H54 (cell line): ENCODE results near the gene CAMTA1.

ENCODE experiments used
- DNase-seq: peaks from one replicate; pipeline ENCODE4 v3.0.0; 2011; ENCODE audit warnings: low spot score, mixed read lengths; ENCODE audit not compliant: insufficient read length
- FAIRE-seq: peaks from 3 replicates; lab custom pipeline; 2011; peaks lifted over from hg19 to GRCh38; lab: Jason Lieb, UNC
- POLR2A ChIP-seq: IDR thresholded peaks from 2 replicates; pipeline ENCODE4 v1.6.1; 2011; ENCODE audit warnings: low read depth, mild to moderate bottlenecking, low read length

The CAMTA1 gene

DNA sequence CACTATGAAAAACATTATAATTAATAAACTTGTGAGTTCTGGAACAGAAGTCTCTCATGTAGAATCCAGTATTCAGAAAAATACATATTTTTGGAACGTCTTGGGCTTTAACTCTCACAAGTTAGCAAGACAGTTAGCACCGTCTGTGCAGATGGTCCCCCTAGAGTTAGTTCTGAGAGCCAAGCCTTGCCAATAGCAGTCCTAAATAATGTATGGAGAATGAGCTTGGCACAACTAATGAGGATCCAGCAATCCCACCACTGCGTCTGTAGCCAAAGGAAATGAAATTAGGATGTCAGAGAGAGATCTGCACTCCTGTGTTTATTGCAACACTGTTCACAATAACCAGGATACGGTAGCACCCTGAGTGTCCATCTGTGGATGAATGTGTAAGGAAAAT lies 931.3 kb downstream of the CAMTA1 start:
- FAIRE-seq, result no peak
- no peak for DNase-seq
- TF ChIP-seq POLR2A, result no peak

DNA sequence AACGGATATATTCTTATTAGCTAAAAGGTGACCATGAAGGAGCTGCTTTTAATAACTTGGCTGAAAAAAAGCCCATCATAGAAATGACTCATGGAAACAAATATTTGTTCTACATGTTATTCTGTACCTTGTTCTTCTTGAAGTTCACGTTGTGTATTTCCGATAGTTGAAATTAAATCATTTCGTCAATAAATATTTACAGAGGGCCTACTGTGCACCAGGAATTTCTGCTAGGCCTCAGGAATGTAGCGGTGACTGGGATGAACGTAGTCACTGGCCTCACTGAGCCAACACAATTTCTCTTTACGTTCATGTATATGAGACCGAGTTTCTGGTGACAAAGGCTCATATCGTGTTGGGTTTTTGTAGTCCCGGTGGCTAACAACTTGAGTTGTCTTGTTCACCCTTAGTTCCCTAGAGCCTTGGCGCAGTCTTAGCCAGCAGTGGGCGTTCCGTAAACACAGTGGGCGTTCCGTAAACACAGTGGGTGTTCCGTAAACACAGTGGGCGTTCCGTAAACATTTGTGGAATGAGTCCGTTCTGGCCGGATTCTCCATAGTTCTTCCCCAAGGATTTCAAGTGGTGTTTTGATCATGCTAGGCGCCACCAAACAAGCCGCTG lies 932.6 kb downstream of the CAMTA1 start:
- FAIRE-seq, result no peak
- DNase-seq, result no peak
- no peak for TF ChIP-seq POLR2A

DNA sequence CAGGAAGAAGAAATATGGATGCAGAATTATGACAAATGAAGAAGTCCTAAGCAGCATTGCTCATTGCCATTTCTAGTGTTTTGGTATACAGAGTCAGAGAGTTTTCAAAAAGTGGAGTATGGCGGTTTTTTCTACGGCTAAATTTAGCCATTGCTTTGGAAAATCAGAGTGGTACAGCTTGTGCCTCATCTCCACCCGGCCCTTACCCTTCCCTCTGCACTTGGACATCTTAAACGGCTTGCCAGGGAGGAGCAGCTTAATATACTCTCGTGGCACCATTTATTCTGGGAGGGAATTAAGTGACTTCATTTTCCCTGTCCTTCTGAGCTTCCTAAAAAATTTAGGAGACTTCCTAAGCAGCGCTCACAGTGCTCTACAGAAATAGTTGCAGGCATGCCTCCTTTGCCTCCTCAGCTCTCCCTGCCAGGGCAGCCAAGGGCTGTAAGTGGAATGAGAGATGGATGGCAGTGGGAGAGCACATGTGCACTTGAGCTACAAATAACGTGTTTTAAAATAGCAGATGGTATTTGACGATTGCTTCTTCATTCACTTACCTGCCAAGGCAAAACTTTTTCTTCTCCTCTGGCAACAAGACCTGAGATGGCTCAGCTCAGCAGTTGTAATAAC lies 934.3 kb downstream of the CAMTA1 start:
- TF ChIP-seq POLR2A, result no peak
- no peak for DNase-seq
- FAIRE-seq, result no peak

DNA sequence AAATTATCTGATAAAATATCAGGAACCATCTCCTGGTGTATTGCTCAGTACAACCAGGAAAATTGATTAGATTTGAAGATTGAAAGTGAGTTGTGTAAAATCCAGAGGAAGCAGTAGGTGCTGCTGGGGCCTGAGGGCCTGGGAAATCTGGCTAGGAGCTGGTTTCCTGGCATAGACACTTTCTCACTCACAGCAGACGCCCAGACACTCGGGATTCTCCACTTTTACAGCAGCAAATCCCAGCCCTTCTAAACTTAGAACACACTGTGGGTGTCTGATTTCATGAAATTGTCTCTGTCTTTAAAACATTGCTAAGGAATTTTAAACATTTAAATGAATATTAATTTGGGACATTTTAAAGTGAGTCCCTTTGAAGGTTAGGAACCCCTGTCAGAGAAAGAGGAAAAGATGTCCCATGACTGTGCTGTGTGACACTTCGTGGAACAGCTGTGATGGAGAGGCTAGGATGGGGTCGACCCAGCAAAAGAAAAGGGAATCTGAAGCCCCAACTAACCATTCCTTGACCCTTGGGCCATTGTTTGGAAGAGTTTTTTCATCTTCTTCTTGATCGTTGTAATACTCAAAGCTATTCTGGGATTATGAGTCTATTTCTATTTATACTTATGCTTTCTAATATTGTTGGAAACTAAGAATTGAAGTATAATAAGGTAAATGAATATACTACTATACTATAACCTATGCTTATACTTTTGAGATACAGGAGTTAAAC lies 936.9 kb downstream of the CAMTA1 start:
- FAIRE-seq (no peak), DNase-seq (no peak)
- no peak for TF ChIP-seq POLR2A

DNA sequence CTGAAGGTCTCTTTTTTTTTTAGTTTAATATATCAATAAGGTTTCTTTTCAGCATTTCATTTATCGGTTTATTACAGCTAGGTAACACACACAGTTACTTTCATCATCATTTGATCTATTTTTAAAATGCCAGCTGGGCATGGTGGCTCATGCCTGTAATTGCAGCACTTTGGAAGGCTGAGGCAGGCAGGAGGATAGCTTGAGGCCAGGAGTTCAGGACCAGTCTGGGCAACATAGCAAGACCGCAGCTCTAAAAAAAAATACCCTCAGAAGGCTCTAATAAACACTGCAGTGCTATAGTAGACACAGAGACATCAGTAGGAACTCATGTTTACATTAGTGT lies 937.4 kb downstream of the CAMTA1 start:
- no peak for TF ChIP-seq POLR2A
- no peak for DNase-seq
- FAIRE-seq, result no peak

DNA sequence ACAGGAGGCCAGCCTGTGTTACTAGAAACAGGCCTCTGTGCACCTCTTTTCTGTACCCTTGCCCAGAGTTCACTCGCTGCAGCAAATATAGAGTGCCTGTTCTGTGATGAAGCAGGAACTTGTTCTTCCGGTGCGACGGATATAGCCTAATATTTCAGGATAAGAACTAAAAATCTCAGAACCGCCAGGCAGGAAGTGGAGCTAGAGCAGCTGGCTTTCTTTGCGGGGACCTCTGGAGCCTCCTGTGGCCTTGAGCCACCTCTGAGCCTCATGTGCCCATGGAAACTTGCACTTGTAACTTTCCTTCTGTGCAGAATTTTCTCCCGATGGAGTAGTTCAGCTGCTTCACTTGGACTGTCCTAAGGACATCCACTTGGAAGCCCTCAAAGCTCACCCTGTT lies 941.4 kb downstream of the CAMTA1 start:
- FAIRE-seq, result no peak
- DNase-seq, result no peak
- TF ChIP-seq POLR2A, result no peak

DNA sequence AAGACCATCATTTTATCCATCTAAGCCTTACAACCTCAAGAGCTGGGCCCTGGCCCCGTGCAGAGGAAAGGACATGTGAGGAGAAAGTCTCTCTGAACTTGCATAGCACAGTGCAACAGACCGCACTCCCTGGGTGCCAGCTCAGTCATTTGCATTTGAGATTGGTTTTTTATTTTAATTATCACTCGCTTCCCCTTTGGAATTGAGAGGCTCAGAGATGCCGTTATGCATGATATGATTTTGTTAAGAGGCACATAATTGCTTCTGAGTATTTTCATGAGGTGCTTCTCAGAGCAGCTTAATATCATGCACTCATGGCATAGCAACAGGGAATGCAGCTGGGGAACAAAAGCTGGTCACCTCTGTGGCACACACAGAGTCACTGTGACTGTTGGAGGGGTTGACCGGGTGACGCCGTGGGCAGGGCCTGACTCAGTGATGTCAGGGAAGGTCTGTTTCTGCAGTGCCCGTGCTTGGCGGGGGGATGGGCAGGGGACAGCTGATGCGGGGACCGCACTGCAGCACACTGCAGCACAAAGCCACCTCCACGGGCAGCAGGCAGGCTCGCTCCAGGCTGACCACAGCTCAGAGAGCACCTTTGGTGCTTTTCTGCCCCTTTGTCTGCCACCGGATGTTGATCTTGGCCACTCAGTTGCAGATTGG lies 942.7 kb downstream of the CAMTA1 start:
- DNase-seq, result no peak
- FAIRE-seq, result no peak
- TF ChIP-seq POLR2A, result no peak

DNA sequence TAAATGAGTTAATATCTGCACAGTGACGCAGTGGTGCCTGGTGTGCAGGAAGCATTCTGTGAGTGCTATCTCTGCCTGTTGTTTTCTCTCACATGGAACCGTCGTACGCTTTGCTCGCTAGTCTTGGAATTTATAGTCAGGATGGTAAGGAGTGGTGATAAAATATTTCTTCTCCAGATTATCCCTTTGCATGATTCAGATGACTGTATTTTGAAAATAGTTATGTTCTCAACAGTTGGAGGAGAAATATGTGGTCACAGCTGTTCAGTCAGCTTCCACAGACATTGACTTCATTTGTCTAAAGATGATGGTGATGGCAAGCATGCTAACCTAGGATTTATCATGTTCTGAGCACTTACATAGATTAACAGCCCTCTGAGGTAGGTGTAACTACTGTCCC lies 944.5 kb downstream of the CAMTA1 start:
- FAIRE-seq (no peak), DNase-seq (no peak)
- TF ChIP-seq POLR2A, result no peak

DNA sequence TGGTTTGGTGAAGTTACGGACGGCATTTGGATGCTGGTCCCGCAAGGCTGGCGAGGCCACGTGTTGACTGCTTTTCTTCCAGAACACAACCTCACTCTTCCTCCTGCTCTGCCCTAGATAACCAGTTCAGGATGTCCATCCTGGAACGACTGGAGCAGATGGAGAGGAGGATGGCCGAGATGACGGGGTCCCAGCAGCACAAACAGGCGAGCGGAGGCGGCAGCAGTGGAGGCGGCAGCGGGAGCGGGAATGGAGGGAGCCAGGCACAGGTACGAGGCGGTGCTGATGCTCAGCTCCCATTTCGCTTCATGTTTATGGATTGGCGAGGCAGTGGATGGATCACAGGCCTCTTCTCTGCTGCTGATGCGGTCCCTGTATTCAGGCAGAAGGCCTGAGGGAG lies 947.1 kb downstream of the CAMTA1 start:
- no peak for TF ChIP-seq POLR2A
- no peak for FAIRE-seq
- no peak for DNase-seq

DNA sequence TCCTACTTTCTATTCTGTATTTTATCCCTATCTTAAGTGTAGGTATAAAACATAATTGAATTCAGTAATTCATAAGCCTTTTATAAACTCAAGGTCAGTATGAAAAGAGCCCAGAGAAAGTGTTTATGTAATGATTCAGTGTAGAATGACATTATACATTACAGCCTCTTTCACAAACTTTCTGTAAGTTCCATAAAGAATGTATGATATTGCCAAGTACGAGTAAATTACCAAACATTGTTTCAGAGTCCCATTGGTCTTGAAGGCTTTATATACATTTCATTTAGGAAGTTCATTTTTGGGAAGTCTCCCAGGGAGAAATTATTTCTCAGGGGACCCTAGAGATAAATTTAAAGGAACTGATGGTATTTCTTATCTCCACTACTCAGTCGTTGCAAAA lies 948.0 kb downstream of the CAMTA1 start:
- FAIRE-seq (no peak), DNase-seq (no peak)
- no peak for TF ChIP-seq POLR2A

DNA sequence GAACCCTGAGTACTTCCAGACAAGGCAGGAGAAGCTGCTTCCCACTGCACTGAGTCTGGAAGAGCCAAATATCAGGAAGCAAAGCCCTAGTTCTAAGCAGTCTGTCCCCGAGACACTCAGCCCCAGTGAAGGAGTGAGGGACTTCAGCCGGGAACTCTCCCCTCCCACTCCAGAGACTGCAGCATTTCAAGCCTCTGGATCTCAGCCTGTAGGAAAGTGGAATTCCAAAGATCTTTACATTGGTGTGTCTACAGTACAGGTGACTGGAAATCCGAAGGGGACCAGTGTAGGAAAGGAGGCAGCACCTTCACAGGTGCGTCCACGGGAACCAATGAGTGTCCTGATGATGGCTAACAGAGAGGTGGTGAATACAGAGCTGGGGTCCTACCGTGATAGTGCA lies 952.8 kb downstream of the CAMTA1 start:
- TF ChIP-seq POLR2A, result no peak
- FAIRE-seq (no peak), DNase-seq (no peak)

DNA sequence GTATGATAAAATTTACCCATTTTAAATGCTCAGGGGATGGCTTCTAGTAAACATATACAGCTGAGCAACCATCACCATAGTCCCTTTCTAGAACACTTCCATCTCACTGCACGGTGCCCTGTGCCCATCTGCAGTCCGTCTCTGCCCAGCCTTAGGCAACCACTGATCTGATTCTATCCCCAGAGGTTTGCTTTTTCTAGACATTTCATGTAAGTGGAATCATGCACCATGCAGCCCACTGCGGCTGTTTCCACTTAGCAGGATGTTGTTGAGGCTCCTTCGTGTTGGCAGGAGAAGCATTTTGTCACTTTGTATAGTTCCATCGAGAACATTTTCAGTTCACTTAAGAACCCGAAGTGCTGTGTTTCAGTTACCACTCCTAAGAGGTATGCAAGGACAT lies 958.1 kb downstream of the CAMTA1 start:
- DNase-seq (no peak), FAIRE-seq (no peak)
- no peak for TF ChIP-seq POLR2A

DNA sequence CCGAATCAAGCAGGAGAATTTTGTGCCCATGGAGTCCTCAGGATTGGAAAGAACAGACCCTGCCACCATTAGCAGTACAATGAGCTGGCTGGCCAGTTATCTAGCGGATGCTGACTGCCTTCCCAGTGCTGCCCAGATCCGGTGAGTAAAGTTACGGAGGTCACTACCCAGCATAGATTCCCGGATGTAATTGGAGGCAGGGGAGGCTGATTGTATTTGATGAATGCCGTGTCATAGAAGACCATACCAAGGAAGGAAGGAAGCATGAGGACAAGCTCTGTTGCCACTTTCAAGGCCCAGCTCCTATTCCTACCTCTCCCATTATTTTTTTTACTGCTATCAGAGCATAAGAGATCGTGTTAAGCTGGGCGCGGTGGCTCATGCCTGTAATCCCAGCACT lies 959.6 kb downstream of the CAMTA1 start:
- no peak for DNase-seq
- FAIRE-seq, result no peak
- TF ChIP-seq POLR2A, result no peak

DNA sequence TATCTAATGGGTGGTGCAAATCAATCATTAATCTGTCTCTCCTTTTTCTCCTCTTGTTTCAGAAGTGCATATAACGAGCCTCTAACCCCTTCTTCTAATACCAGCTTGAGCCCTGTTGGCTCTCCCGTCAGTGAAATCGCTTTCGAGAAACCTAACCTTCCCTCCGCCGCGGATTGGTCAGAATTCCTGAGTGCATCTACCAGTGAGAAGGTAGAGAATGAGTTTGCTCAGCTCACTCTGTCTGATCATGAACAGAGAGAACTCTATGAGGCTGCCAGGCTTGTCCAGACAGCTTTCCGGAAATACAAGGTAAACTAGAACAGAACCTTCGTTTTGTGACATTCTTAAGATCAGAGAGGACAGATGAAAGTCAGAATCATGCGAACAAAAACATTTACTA lies 960.5 kb downstream of the CAMTA1 start:
- FAIRE-seq (no peak), DNase-seq (no peak)
- TF ChIP-seq POLR2A, result no peak
